Measurements from ENCODE around the gene CCIN.

DNA sequence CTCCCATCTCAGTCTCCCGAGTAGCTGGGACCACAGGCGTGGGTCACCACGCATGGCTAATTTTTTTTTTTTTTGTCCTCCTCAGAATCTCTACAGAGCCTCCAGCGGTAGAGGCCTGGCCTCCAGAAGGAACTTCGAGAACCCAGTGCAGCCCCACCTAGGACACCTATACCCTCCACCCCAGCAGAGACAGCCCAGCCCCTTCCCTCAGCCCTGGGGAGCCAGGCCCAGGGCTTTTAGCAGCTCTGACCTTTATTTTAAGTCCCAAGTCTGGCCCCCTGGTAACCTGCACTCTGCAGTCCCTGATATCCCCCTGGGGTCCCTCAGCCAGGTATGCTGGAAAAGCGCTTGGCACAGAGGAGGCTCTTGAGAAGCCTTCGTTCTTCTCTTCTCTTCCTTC, 27.4 kb upstream of the CCIN start:
- TF ChIP-seq, protein P1, sequence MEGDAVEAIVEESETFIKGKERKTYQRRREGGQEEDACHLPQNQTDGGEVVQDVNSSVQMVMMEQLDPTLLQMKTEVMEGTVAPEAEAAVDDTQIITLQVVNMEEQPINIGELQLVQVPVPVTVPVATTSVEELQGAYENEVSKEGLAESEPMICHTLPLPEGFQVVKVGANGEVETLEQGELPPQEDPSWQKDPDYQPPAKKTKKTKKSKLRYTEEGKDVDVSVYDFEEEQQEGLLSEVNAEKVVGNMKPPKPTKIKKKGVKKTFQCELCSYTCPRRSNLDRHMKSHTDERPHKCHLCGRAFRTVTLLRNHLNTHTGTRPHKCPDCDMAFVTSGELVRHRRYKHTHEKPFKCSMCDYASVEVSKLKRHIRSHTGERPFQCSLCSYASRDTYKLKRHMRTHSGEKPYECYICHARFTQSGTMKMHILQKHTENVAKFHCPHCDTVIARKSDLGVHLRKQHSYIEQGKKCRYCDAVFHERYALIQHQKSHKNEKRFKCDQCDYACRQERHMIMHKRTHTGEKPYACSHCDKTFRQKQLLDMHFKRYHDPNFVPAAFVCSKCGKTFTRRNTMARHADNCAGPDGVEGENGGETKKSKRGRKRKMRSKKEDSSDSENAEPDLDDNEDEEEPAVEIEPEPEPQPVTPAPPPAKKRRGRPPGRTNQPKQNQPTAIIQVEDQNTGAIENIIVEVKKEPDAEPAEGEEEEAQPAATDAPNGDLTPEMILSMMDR (IDR thresholded peaks at IDR 0.05) = no peak
- no peak for TF ChIP-seq POLR2A (IDR thresholded peaks at IDR 0.05)

All from Peyer's patch (tissue), 4 donors.